Measurements from ENCODE around the gene CD44.

DNA sequence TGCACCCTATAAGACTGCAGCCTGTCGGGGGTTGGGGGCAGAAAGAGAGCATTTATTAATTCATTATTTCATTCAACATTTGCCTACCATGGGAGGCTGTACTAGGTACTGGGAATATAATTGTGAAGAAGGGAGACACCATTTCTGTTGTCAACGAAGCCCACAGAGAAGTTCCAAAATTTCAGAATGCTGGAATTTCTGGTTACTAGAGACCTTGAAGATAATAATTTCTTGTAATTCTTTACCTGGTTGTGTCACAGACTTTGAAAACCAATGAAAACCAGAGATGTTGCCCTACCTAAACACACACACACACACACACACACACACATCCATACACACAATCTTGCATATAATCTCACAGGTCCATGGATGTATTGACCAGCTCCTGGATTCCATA is 30.1 kb downstream of the CD44 start:
- TF ChIP-seq CTCF (IDR thresholded peaks at IDR 0.05) = no peak
- no peak for TF ChIP-seq POLR2A (IDR thresholded peaks at IDR 0.05)

Data from lower leg skin (tissue), 3 donors.